ENCODE measurements around the gene ZIC2. TPM values are rescaled to one million over a fixed set of nuclear protein-coding genes. Genes with fewer than 3 reads are reported as not detected.

Gene ZIC2
- total RNA-seq, 1 donor from 2014 or later, result not detected

GRCh38 chr13:99959127-99959539 is 22.5 kb upstream of the ZIC2 start:
- no peak for DNase-seq (ENCODE audit: extremely low read depth, low read depth, low spot score)

GRCh38 chr13:99959540-99960230 is 21.9 kb upstream of the ZIC2 start:
- no peak for DNase-seq (ENCODE audit: extremely low read depth, low read depth, low spot score)

- no peak for DNase-seq (ENCODE audit: extremely low read depth, low read depth, low spot score)
Measured at GRCh38 chr13:99960663-99961311, 20.8 kb upstream of the ZIC2 start.

- DNase-seq (ENCODE audit: extremely low read depth, low read depth, low spot score), result no peak
Measured at GRCh38 chr13:99961636-99962035, 19.9 kb upstream of the ZIC2 start.

GRCh38 chr13:99962242-99962641 is 19.3 kb upstream of the ZIC2 start:
- no peak for DNase-seq (ENCODE audit: extremely low read depth, low read depth, low spot score)

GRCh38 chr13:99963816-99964339 is 17.7 kb upstream of the ZIC2 start:
- DNase-seq (ENCODE audit: extremely low read depth, low read depth, low spot score), result no peak

- DNase-seq (ENCODE audit: extremely low read depth, low read depth, low spot score), result no peak
Measured at GRCh38 chr13:99965329-99966000, 16.1 kb upstream of the ZIC2 start.

- no peak for DNase-seq (ENCODE audit: extremely low read depth, low read depth, low spot score)
Measured at GRCh38 chr13:99966064-99966805, 15.3 kb upstream of the ZIC2 start.

GRCh38 chr13:99967498-99967868 is 14.1 kb upstream of the ZIC2 start:
- no peak for DNase-seq (ENCODE audit: extremely low read depth, low read depth, low spot score)

GRCh38 chr13:99967869-99968520 is 13.6 kb upstream of the ZIC2 start:
- no peak for DNase-seq (ENCODE audit: extremely low read depth, low read depth, low spot score)

- no peak for DNase-seq (ENCODE audit: extremely low read depth, low read depth, low spot score)
Measured at GRCh38 chr13:99968521-99969452, 12.8 kb upstream of the ZIC2 start.

GRCh38 chr13:99969453-99969918 is 12.1 kb upstream of the ZIC2 start:
- DNase-seq (ENCODE audit: extremely low read depth, low read depth, low spot score), result no peak

GRCh38 chr13:99969919-99970650 is 11.5 kb upstream of the ZIC2 start:
- DNase-seq (ENCODE audit: extremely low read depth, low read depth, low spot score), result no peak

- DNase-seq (ENCODE audit: extremely low read depth, low read depth, low spot score), result no peak
Measured at GRCh38 chr13:99970651-99971575, 10.7 kb upstream of the ZIC2 start.

GRCh38 chr13:99971576-99972189 is 9.9 kb upstream of the ZIC2 start, which contains the start of gene ZIC5:
Gene ZIC5, minus strand, starts transcription at chr13:99971767. Its CDS starts 164 bp downstream, at chr13:99971603.
- no peak for DNase-seq (ENCODE audit: extremely low read depth, low read depth, low spot score)

GRCh38 chr13:99972190-99972731 is 9.3 kb upstream of the ZIC2 start:
- no peak for DNase-seq (ENCODE audit: extremely low read depth, low read depth, low spot score)

Measured in glomerular endothelial cell (primary cell).